GM18867 (cell line): ENCODE measurements around the gene ETFRF1.
A peak's percentile ranks its signal among the peaks of the same experiment; 100 is the strongest.

Source experiments
- ATAC-seq: cut with Tn5 transposase; IDR thresholded peaks from one replicate; pipeline ENCODE4 v1.9.1; 2021; ENCODE audit warnings: mild to moderate bottlenecking, moderate library complexity; ENCODE audit not compliant: unreplicated experiment

Gene ETFRF1

DNA sequence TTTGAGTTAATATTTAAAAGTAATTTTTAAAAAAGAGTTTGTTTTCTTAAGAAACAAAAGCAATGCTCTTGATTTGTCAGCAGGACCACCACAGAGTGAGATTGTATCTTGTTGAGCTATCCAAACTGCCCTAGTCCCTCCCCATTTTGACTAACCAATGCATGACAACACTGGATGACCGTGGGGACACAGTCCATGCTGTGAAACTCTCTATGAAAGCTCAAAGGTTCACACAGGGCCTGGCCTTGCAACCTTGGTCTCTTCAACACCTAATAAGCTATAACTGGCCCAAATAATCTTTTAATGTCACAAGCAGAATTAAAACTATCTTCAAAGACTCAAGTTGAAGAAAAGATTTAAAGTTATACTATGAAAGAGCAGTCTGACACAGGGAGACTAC is 13.5 kb downstream of the ETFRF1 start:
- ATAC-seq = no peak

DNA sequence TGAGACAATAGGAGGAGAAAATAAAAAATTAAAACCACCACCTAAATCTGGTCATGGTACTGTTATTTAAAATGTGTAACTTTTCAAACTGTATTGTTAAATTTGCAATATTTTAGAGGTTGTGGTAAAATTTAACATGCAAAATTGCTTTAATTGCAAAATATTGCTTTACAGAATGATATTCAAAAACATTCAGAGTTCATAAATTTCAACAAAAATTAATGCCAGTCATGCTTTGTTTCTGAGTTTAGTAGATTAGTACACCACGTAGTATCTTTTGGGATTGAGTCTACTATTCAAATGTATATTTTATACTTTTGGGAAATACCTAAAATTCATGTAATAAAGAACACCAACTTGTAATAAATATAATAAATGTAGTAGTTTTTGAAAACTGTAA is 18.3 kb downstream of the ETFRF1 start:
- no peak for ATAC-seq

DNA sequence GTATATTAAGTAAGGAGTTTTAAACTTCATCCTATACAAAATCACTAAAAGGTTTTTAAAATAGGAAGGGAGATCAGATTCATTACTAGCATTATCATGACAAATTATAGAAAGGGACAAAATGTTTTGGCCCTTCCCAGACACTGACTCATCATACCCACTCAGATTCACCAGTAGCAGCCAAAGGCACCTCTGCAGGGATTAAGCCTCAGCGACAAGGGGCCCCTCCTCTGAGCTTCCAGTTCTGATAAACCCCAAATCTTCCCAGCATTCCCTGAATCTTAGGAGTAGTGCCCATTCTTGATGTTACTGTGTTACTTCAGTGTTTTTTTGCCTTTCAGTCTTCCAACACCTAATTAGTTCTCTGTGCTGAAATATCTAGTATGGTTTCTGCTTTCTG is 41.2 kb downstream of the ETFRF1 start:
- ATAC-seq = no peak

DNA sequence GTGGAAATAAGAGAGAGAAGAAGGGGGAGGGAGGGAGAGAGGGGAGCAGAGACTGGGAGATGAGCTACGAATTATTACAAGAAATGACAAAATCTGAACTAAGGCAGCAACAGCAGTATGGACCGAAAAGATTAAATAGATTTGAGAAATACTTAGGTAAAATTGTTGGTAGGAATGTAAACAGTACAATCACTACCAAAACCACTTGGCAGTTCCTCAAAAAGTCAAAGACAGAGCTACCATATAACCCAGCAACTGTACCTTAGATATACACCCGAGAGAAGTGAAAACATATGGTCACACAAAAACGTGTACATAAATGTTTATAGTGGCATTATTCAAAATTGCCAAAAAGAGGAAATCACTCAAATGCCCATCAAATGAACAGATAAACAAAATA is 41.6 kb downstream of the ETFRF1 start:
- no peak for ATAC-seq

DNA sequence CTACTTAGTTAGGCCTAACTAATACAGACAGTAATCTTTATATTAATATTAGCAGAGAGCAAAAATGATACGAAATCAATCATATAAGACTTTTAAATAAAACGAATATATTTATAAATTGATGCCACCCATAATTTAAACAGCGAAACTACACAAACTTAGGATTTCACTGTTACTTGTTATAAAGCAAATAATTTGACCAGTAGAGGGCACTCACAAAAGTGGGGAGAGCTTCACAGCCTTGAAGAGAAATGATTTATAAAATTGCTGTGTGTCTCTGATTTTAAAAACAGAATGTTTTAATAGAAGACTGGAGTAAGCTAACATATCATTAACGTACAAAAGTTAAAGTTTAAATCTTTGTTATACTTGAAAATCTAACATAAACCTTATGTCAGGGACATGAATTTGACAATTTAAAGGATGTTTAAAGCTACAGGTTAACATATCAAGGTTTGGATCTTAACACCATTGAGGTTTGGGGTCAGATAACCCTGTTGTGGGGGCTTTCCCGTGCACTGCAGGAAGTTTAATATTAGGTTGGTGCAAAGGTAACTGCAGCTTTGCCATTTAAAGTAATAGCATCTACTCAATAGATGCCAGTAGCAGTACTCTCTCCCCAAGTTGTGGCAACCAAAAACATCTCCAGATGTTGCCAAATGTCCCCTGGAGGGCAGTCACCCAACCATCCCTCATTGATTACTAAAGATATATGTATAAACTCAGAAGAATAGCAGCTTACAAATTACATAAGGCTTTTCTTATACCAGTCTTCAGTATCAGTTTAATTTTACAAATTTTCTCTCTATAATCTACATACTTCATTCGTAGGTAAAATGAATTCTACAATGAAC is 46.4 kb downstream of the ETFRF1 start:
- ATAC-seq = peak; percentile 58

DNA sequence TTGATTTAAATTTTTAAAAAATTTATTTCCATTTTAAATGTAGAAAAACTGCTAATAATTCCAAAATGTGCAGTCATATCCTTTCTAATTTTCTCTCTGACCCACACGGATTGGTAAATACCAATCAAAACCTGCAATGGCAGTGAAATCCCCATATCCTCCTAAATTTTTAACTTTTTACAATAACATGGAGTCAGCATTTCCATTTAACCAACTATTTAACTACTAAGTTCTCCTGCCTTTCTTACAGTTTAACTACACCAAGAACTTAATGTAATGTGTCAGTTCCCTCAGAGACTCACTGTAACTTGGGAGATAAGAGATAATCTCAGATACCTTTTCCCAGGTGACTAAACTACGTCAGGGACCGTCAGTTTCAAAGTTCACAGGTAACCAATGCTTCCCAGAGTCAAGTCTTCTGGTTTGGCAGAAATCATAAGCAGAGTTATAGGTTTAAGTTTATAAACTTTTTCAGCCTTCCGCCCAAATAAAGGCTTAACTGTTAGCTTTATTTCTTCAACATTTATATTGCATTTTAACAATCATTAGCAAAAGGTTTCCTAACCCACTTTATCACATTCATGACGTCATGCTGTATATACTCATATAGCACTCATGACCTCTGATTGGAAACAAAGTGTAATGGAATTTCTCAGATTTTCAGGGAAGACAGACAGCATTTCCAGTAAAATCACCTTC is 48.1 kb downstream of the ETFRF1 start:
- ATAC-seq = no peak

DNA sequence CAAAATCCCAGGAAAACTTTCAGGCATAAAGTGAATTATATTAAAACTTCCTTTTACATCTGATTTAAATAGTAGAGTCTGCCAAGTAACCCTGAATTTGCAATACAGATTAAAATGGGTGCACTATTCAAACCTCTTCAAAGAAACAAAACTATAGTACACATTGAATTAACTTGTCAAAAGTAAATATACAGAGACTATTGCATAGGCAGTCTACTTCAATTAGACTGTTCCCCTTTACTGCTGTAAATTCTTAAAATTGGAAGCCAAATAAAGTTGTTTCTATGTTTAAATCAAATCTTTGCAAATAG is 48.6 kb downstream of the ETFRF1 start:
- no peak for ATAC-seq

DNA sequence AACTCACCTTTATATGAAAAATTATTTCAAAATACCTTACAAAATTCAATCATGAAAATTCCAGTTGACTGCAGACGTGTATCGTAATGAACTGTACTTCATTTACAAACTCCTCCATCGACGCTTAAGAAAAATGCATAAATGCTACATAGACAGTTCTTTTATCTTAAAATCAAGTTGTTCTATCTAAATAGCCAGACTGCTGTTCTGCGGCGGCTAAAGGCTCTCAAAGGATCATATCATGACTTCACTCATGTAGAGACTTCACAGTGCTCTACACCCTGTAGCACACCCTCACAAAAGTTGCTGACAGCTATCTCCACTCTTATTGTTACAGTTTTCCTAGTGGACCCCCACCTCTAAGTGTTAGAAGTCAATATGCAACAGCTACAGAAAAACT is 50.5 kb downstream of the ETFRF1 start:
- no peak for ATAC-seq

DNA sequence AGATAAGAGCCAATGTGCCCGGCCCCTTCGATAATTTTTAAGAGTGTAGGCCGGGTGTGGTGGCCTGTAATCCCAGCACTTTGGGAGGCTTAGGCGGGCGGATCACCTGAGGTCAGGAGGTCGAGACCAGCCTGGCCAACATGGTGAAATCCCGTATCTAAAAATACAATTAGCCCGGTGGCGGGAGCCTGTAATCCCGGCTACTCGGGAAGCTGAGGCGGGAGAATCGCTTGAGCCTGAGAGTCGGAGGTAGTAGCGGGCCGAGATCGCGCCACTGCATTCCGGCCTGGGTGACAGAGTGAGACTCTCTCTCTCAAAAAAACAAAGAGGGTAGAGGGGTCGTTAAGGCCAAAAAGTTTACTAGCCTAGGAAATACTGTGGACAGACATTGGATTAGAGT is 53.1 kb downstream of the ETFRF1 start:
- ATAC-seq = no peak

DNA sequence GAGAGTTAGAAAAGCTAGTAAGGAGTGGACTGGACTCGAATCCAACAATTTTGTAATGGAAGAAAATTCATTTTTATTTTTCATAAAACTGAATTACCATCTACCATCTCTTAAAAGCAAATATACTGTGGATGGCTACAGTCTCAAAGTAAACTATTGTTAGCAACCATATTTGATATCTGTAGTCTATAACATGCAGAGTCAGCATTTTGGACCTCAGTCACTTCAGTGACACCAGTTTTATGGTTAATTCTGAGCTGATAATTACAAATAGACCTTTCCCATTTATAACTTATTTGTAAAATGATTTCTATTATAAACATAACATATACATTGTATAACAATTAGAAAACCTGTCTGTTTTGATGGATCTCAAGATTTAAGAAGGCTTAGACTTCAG is 53.7 kb downstream of the ETFRF1 start:
- no peak for ATAC-seq

DNA sequence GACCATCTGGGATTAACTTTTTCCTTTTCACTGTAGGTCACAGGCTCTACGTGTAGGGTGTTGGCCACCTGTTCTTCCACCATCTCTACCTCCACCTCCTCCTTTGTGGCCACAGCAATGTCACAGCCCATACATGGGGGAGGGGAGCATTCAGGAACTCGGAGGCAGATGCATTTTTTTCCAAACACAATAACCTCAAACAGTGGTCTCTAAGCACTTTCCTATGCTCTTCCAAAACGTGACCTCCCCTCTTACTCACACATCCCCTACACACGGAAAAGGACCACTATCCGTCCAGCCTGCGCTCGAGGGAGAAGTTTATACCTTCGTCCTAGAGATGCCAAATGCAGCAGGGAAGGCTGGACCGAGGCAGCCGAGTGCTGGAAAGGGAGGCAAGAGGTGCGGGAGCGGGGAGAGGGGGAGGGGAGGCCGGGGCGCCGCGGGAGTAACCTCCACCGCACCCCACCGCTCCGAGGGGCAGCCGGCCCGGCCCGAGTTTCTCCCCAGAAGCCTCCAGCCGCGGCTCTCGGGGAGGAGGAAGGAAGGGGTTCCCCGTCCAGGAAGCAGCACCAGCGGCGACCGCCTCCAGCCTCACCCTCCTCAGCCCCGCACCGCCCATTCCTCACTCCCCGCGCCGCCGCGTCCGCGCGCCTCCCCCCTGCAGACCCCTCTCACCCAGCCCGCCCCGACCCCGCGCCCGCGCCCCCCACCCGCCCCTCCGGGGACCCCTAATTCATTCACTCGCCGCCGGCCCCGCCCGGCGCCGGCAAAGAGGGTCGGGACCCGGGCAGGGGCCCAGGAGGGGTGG is 55.1 kb downstream of the ETFRF1 start:
- ATAC-seq = peak; percentile 27

DNA sequence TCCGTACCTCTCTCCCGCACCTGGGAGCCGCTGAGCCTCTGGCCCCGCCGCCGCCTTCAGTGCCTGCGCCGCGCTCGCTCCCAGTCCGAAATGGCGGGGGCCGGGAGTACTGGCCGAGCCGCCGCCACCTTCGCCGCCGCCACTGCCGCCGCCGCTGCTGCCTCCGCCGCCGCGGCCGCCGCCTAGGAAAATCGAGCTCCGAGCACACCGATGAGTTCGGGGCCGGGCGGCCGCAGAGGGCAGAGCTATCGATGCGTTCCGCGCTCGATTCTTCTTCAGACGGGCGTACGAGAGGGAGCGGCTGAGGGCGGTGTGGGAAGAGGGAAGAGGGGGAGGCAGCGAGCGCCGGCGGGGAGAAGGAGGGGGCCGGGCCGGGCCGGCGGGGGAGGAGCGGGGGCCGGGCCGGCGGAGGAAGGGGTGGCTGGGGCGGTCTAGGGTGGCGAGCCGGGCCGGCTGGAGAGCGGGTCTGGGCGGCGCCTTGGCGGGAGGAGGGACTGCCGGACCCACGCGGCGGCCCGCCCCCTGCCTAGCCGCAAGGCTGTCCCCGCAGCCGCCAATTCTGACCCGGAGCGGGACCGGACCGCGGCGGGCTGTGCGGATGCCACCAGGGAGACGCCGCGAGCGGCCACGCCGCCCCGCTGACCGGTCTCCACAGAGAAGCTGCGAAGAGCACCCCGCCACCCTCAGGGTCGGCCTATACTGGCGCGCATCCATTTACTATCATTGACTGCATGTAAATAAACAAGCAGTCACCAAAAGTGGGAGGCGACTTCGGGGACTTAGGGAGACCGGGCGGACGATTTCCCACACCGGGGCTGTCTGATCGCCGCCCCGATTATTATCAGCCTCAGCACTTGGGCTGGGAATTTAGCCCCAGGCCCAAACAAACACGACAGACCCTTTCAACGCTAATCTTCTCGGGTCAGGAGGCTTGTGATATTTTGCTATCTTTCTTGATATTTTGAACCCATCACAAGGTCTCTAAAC is 56.0 kb downstream of the ETFRF1 start, which contains the start of gene KRAS:
KRAS (minus strand) TSS at position 186 of the 987 bp plus-strand sequence.
- ATAC-seq = peak; percentile 84

DNA sequence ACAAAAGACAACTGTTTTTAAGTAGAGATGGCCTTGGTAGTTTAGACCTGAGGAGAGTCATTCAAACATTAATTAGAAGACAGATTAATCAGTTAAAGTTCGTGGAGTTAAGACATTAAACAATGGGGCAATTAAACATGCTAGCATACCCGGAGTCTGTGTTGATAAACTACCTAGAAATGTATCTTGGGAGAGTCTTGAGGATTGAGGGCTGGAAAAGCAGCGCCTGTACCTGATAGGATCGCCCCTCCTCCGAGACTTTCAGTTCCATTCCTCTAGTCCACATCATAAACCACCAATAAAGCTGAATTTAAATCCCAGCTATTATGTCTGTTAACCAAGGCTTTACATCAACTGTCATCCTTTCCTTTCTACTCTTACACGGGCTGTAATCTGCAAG is 56.7 kb downstream of the ETFRF1 start:
- no peak for ATAC-seq

DNA sequence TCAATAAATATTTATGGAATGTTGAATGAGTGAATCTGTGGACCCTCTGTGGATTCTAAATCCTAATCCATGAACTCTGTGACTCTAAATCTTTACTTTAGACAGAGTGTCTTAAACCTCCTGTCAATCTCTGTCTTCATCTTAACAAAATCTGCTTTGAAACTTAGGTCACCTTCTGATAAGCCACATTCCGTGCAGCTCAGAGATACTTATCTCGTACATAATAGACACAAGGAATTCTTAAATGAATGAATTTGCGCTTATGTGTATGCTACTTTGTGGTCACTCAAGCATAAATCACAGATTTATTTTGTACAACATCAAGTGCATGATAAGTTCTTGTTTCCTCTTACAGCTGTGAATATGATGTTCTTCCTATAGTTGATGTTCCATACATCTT is 57.9 kb downstream of the ETFRF1 start:
- no peak for ATAC-seq

DNA sequence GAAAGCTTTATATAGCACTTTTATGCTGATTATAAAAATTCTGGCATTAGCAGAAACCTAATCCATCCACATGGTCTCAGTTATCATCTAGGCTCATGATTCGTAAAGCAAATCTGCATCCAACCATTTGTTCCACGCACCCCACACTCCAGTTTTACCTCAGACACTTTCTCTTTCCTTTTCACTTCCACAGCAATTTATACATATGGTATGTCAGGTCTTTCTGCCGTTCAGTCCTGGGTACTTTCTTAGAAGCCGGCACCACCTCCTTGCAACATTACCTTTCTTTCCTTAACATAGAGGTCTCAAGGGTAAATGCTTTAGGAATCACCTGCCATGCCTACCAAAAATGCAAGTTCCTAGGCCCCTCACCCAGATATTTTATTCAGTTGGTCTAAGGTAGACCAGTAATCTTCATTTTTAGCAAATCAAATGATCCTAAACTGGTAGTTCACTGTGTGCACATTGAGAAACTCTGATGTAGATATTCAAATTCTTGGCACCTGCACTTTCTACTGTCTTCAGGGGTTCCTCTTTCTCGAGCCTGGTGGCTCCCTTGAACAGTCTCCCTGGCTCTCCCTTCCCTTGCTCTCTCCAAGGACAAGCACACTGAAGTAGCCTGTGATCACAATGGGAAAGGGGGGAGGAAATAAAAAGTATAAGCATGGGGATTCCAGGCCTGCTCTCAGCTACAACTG is 58.5 kb downstream of the ETFRF1 start:
- no peak for ATAC-seq

DNA sequence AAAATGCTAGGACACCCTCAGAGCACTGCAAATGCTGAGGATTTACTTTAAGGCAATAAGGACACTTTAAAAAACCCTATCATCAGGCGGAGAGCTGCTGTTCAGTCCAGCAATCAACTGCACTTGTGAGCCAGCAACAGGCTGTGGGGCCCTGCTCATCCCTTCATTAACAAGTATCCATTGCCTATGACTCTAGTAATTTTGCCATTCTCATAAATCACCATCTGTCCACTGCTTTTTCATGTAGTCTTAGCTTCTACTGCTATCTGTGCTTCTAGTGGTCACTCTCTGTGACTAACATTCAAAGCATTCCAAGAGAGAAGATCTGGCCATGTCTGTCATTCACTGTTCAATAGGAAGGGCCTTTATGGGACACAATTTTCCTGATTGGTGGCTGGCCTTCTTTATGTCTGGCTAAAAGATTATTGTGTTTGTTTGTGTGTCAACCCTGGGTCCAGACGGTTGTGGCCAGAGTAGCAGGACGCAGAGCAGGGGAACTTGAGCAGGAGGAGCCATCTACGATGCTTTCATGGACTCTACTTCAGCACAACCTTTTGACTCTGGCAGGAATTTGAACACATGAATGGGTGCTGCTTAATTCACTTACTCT is 59.3 kb downstream of the ETFRF1 start:
- no peak for ATAC-seq
